D721Med (cell line): ENCODE measurements around the gene CYP3A7.
"Not testable (repeated sequence)": the region's sequence is repeated elsewhere in the genome, so short reads cannot be mapped to it uniquely, and the experiment has no call there.

Experiments used
- DNase-seq: peaks from one replicate; pipeline ENCODE4 v3.0.0; 2011; ENCODE audit warnings: low spot score; ENCODE audit not compliant: insufficient read length
- FAIRE-seq: peaks from 2 replicates; lab custom pipeline; 2011; peaks lifted over from hg19 to GRCh38; lab: Jason Lieb, UNC
- CTCF ChIP-seq: IDR thresholded peaks from 2 replicates; pipeline ENCODE4 v1.5.1; 2012; ENCODE audit warnings: mild to moderate bottlenecking, control low read depth; ENCODE audit not compliant: insufficient read depth; ENCODE audit errors: missing control alignments

Gene CYP3A7

GRCh38 chr7:99669782-99670181 lies 65.2 kb downstream of the CYP3A7 start:
- TF ChIP-seq CTCF = no peak
- no peak for DNase-seq
- FAIRE-seq = no peak

- no peak for FAIRE-seq
- no peak for DNase-seq
- TF ChIP-seq CTCF = no peak
Measured at GRCh38 chr7:99668541-99668940, 66.5 kb downstream of the CYP3A7 start.

GRCh38 chr7:99667179-99667578 lies 67.8 kb downstream of the CYP3A7 start:
- FAIRE-seq (no peak), DNase-seq (no peak)
- TF ChIP-seq CTCF = no peak

GRCh38 chr7:99666013-99666395 lies 69.0 kb downstream of the CYP3A7 start:
- no peak for FAIRE-seq
- DNase-seq = no peak
- no peak for TF ChIP-seq CTCF

- DNase-seq = no peak
- TF ChIP-seq CTCF = no peak
- FAIRE-seq = no peak
Measured at GRCh38 chr7:99665312-99666012, 69.5 kb downstream of the CYP3A7 start.

GRCh38 chr7:99657879-99658278 lies 77.1 kb downstream of the CYP3A7 start:
- FAIRE-seq, DNase-seq: not testable (repeated sequence)
